Ovary (tissue), 3 donors: ENCODE results near the gene TIGAR.

Experiments used
- EP300 ChIP-seq: sonication (generic); formaldehyde crosslinking; IDR thresholded peaks from one replicate; pipeline ENCODE4 v1.6.1; 2017; ENCODE audit warnings: antibody characterized with exemption
- POLR2A ChIP-seq: fragments of 450-650 bp; IDR thresholded peaks from one replicate; pipeline ENCODE4 v1.6.1; 2017; ENCODE audit warnings: antibody characterized with exemption, mild to moderate bottlenecking, moderate library complexity
- TF ChIP-seq, protein P1 (sequence below), 3 donors: fragments of 450-650 bp in 2 of 3; fragments of 200-600 bp in 1 of 3; IDR thresholded peaks; one replicate each; pipeline versions ENCODE4 v1.5.1 to v1.8.0; 2016 to 2022; ENCODE audit warnings: antibody characterized with exemption in 3 of 3, mild to moderate bottlenecking in 1 of 3
- donor health status: DM: no; HTN: no; CAD: no.

DNA sequence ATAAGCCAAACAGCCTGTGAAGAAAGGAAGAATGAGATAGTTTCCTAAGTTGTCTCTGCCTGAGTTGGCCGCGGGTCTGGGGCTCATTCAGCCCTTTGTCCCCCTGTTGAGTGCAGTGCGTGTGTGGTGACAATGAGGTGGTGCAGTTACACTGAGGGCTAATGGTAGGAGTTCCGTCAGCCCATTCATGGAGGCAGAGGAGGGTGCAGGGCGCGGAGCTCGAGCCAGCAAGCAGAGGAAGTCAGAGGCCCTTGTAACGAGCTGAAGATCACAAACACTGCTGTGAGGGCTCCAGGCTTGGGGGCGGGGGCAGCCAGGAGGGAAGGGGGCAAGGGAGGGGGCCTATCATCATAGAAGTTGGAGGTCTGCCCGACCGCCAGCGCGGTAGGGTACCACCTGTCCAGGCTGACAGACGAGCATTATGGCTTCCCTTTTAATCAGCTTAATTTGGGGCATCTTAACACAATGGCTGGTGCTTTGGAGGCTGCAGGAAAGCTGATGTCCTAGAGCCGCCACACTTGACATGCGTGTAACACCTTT is 27.0 kb upstream of the TIGAR start:
- TF ChIP-seq, protein P1, sequence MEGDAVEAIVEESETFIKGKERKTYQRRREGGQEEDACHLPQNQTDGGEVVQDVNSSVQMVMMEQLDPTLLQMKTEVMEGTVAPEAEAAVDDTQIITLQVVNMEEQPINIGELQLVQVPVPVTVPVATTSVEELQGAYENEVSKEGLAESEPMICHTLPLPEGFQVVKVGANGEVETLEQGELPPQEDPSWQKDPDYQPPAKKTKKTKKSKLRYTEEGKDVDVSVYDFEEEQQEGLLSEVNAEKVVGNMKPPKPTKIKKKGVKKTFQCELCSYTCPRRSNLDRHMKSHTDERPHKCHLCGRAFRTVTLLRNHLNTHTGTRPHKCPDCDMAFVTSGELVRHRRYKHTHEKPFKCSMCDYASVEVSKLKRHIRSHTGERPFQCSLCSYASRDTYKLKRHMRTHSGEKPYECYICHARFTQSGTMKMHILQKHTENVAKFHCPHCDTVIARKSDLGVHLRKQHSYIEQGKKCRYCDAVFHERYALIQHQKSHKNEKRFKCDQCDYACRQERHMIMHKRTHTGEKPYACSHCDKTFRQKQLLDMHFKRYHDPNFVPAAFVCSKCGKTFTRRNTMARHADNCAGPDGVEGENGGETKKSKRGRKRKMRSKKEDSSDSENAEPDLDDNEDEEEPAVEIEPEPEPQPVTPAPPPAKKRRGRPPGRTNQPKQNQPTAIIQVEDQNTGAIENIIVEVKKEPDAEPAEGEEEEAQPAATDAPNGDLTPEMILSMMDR (IDR thresholded peaks at IDR 0.05), result no peak
- TF ChIP-seq EP300 (no peak), POLR2A (no peak)
